ENCODE data around the gene OR51E1. TPM values are rescaled to one million over a fixed set of nuclear protein-coding genes. Genes with fewer than 3 reads are reported as not detected.

OR51E1 gene
- total and polyA plus RNA-seq, 10 of the 15 experiments (the other 5 are each of a cell fraction or from before 2014, with no cell fraction given), result not detected

GRCh38 chr11:4682623-4683419 is 39.0 kb downstream of the OR51E1 start:
- ATAC-seq, result no peak
- no peak for DNase-seq (ENCODE audit: low read depth, low spot score)
- intact Hi-C loops (cut with micrococcal nuclease; ENCODE audit: unreplicated experiment), result no loop called here
- Histone ChIP-seq H3K4me3 (no peak overlapping the region), H3K36me3 (ENCODE audit: control insufficient read depth in 2 of 2, insufficient read depth in 2 of 2, low read length in 1 of 2) (no peaks in the 10 kb centered on the region; a peak in 1 of 4 replicates), H3K9ac (ENCODE audit: control insufficient read depth, insufficient read depth, low read length) (no peak overlapping the region), H3K4me1 (ENCODE audit: control insufficient read depth, insufficient read depth, low read length) (no peaks in the 10 kb centered on the region), H3K79me2 (ENCODE audit: control insufficient read depth, insufficient read depth, low read length) (no peaks in the 10 kb centered on the region), H2AFZ (ENCODE audit: control insufficient read depth, low read depth, low read length) (no peak overlapping the region), H3K27me3 (replicated peaks in 1 of 2; ENCODE audit: control insufficient read depth in 2 of 2, insufficient read depth in 2 of 2, low read length in 1 of 2) (no peaks in the 10 kb centered on the region), H3K4me2 (ENCODE audit: control insufficient read depth, insufficient read depth) (no peak overlapping the region), H4K20me1 (ENCODE audit: control insufficient read depth, insufficient read depth) (no peaks in the 10 kb centered on the region), H3K9me3 (replicated peaks; ENCODE audit: control insufficient read depth, insufficient read depth, low read length) (no peaks in the 10 kb centered on the region), H3K27ac (ENCODE audit: control insufficient read depth, insufficient read depth) (no peak overlapping the region)
- SMC1A ChIA-PET (ENCODE audit: uncharacterized antibody, unreplicated experiment), result no interaction called here
- 8% methylated on average over 2 of the region's 2 CpGs for WGBS (ENCODE audit: insufficient coverage, insufficient replicate concordance, low lambda C conversion rate, missing lambda C conversion rate)
- FAIRE-seq, result no peak
- POLR2A ChIA-PET, result no interaction called here
- RAD21 ChIA-PET (ENCODE audit: unreplicated experiment), result no interaction called here
- in situ Hi-C loops (cut with MboI), result no loop called here
- CTCF ChIA-PET, result no interaction called here
- no TSS peak for BruUV-seq (replicated peaks)
- TF ChIP-seq STAT1 (conservative IDR thresholded peaks at IDR 0.05) (no peak), GABPA (IDR thresholded peaks at IDR 0.05; ENCODE audit: low read depth) (no peak), E2F8 (IDR thresholded peaks at IDR 0.05; ENCODE audit: low read depth, partially characterized antibody) (no peak), ZBTB4 (CRISPR knock-in tag; IDR thresholded peaks at IDR 0.05) (no peak), ASH2L (IDR thresholded peaks at IDR 0.05; ENCODE audit: borderline replicate concordance, low read depth) (no peak), SMARCA5 (IDR thresholded peaks at IDR 0.05) (no peak), PML (IDR thresholded peaks at IDR 0.05; ENCODE audit: low read length) (no peak), NFYA (IDR thresholded peaks at IDR 0.05; ENCODE audit: borderline replicate concordance, low read depth, low read length) (no peak), MTA2 (IDR thresholded peaks at IDR 0.05; ENCODE audit: low read depth) (no peak), POU2F2 (IDR thresholded peaks at IDR 0.05; ENCODE audit: borderline replicate concordance, low read depth, low read length) (no peak), POLR2AphosphoS2 (IDR thresholded peaks at IDR 0.05; ENCODE audit: low read depth, low read length) (no peak), SRF (IDR thresholded peaks at IDR 0.05; ENCODE audit: low read depth in 2 of 2, low read length in 2 of 2) (no peak), CEBPB (IDR thresholded peaks at IDR 0.05; ENCODE audit: borderline replicate concordance in 1 of 2, low read depth in 2 of 2, low read length in 2 of 2) (no peak), SREBF2 (IDR thresholded peaks at IDR 0.05; ENCODE audit: low read length) (no peak)
- TF ChIP-seq, protein P1, sequence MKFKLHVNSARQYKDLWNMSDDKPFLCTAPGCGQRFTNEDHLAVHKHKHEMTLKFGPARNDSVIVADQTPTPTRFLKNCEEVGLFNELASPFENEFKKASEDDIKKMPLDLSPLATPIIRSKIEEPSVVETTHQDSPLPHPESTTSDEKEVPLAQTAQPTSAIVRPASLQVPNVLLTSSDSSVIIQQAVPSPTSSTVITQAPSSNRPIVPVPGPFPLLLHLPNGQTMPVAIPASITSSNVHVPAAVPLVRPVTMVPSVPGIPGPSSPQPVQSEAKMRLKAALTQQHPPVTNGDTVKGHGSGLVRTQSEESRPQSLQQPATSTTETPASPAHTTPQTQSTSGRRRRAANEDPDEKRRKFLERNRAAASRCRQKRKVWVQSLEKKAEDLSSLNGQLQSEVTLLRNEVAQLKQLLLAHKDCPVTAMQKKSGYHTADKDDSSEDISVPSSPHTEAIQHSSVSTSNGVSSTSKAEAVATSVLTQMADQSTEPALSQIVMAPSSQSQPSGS (IDR thresholded peaks at IDR 0.05; ENCODE audit: low read length), result no peak
